ENCODE measurements around the gene PKP3.

DNA sequence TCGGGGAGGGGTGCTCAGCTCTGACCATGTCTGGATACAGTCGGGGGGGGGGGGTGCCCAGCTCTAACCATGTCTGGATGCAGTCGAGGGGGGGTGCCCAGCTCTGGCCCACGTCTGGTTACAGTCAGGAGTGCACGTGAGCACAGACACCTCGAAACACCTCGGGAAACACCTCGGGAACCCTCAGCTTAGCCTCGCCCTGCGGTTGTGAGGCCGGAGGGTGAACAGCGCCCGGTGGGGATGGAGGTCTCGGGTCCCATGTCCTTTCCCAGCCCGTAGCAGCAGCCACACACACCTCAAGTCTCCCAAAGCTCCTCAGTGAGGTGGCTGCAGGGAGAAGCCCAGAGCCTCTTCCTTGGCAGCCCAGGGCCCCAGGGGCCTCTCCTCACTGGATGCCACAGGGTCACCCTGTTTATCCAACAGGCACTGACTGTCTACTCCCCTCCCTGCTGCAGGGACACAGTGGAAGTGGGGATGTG, 18.7 kb downstream of the PKP3 start:
- TF ChIP-seq, protein P1, sequence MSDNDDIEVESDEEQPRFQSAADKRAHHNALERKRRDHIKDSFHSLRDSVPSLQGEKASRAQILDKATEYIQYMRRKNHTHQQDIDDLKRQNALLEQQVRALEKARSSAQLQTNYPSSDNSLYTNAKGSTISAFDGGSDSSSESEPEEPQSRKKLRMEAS (IDR thresholded peaks at IDR 0.05; ENCODE audit: low read depth), result no peak
- TF ChIP-seq, protein P2, sequence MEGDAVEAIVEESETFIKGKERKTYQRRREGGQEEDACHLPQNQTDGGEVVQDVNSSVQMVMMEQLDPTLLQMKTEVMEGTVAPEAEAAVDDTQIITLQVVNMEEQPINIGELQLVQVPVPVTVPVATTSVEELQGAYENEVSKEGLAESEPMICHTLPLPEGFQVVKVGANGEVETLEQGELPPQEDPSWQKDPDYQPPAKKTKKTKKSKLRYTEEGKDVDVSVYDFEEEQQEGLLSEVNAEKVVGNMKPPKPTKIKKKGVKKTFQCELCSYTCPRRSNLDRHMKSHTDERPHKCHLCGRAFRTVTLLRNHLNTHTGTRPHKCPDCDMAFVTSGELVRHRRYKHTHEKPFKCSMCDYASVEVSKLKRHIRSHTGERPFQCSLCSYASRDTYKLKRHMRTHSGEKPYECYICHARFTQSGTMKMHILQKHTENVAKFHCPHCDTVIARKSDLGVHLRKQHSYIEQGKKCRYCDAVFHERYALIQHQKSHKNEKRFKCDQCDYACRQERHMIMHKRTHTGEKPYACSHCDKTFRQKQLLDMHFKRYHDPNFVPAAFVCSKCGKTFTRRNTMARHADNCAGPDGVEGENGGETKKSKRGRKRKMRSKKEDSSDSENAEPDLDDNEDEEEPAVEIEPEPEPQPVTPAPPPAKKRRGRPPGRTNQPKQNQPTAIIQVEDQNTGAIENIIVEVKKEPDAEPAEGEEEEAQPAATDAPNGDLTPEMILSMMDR (IDR thresholded peaks at IDR 0.05), result no peak
- TF ChIP-seq POLR2AphosphoS5 (IDR thresholded peaks at IDR 0.05; ENCODE audit: low read depth, low read length) (no peak), EZH2phosphoT487 (IDR thresholded peaks at IDR 0.05; ENCODE audit: borderline replicate concordance, low read depth) (no peak), TCF12 (IDR thresholded peaks at IDR 0.05) (no peak)
- TF ChIP-seq, protein P3, sequence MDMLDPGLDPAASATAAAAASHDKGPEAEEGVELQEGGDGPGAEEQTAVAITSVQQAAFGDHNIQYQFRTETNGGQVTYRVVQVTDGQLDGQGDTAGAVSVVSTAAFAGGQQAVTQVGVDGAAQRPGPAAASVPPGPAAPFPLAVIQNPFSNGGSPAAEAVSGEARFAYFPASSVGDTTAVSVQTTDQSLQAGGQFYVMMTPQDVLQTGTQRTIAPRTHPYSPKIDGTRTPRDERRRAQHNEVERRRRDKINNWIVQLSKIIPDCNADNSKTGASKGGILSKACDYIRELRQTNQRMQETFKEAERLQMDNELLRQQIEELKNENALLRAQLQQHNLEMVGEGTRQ (IDR thresholded peaks at IDR 0.05; ENCODE audit: borderline replicate concordance, low read depth, low read length), result no peak
- TF ChIP-seq, protein P4, sequence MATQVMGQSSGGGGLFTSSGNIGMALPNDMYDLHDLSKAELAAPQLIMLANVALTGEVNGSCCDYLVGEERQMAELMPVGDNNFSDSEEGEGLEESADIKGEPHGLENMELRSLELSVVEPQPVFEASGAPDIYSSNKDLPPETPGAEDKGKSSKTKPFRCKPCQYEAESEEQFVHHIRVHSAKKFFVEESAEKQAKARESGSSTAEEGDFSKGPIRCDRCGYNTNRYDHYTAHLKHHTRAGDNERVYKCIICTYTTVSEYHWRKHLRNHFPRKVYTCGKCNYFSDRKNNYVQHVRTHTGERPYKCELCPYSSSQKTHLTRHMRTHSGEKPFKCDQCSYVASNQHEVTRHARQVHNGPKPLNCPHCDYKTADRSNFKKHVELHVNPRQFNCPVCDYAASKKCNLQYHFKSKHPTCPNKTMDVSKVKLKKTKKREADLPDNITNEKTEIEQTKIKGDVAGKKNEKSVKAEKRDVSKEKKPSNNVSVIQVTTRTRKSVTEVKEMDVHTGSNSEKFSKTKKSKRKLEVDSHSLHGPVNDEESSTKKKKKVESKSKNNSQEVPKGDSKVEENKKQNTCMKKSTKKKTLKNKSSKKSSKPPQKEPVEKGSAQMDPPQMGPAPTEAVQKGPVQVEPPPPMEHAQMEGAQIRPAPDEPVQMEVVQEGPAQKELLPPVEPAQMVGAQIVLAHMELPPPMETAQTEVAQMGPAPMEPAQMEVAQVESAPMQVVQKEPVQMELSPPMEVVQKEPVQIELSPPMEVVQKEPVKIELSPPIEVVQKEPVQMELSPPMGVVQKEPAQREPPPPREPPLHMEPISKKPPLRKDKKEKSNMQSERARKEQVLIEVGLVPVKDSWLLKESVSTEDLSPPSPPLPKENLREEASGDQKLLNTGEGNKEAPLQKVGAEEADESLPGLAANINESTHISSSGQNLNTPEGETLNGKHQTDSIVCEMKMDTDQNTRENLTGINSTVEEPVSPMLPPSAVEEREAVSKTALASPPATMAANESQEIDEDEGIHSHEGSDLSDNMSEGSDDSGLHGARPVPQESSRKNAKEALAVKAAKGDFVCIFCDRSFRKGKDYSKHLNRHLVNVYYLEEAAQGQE (IDR thresholded peaks at IDR 0.05; ENCODE audit: low read depth, low read length), result no peak
